ENCODE measurements around the gene PPFIBP2.

The PPFIBP2 gene

DNA sequence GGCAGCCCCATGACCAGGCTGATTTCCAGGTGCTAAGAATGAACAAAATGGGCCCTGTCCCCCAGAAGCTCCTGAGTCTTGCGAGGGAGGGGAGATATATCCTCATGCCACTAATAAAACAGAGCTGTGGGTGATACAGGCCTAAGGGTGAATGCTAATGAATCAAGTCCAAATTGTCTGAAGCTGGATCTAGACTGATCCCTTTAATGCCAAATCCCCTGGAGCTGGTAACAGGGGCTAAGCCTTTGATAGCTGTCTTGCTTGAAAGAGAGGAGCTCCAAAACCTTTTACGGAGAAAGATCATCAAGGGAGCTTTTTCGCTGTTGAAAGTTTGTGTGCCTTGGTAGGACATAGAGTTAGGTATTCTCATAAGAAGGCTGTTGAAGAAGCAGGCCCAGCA, 79.7 kb downstream of the PPFIBP2 start:
- in situ Hi-C loops (cut with HindIII; ENCODE audit: low sequenced_read_pairs) = no loop called here

DNA sequence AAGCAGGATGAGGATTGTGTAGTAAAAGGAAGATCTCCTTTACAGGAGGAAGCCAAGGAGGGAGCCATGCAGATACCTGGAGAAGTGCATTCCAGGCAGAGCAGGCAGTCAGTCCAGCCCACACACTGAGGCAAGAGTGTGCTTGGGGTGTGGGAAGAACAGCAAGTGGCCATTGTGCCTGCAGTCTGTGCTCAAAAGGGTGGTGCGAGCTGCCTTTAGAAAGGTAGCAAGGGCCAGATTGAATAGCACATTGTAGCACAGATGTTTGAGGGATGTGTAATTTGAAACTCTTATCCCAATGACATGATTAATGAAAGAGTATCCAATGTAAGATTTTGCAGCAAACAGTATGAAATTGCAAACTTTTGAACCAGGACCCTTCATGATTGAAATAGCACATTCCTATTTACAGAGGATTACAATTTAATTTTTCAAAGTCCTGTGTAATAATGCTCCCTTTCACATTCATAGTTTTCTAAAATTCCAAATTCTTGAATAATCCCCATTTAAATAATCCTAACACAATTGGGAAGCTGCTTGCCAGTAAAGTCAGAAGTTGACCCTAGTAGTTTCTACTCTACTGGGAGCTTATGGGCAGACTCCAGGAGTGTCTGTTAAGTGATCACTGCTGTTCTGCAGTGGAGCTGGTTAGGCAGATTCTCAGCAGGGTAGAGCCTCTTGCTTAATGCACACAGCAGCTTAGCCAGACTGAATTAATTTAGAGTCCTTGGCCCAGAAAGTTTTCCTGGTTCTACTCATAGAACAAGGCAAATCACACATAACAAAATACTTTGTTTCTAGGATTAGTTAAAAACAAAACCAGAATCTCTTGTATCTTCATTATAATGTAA, 81.4 kb downstream of the PPFIBP2 start:
- in situ Hi-C loops (cut with HindIII; ENCODE audit: low sequenced_read_pairs) = no loop called here

DNA sequence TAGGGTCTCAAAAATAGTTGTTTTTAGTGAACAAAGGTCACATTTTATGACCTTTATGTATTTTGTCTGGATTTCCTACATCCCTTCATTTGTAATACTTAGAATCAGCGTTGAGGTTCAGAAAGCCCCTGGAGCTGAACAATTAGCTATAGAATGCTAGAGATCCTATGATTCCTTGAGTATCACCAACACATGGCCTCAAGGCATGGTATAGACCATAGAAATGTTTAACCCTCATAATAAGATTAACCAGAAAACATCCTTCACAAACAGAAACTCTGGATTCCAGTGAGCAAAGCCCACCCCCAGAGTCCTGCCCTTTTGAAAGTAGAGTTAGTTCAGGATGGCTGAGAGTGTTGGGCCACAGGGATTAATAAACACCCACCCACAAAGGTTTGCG, 82.2 kb downstream of the PPFIBP2 start:
- in situ Hi-C loops (cut with HindIII; ENCODE audit: low sequenced_read_pairs) = no loop called here

DNA sequence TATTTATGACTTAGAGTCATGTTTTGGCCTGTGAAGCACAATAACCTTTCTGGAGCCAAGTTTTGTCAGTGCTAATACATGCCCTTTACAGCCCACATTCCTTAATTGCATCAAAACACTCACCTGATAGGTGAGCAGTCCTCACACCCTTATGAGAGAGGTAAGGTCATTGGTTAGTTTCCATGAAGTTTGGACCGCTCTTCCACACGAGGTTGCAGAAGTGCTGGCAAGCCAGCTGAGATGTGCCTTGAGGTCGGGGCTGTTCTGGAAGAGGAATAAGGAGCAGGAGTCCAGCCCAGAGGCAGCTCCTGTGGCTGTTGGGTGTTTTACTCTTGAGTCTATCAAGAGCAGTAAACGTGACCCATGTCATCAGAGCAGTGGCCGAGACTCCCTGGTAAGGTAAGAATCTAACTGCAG, 83.2 kb downstream of the PPFIBP2 start:
- in situ Hi-C loops (cut with HindIII; ENCODE audit: low sequenced_read_pairs) = no loop called here

DNA sequence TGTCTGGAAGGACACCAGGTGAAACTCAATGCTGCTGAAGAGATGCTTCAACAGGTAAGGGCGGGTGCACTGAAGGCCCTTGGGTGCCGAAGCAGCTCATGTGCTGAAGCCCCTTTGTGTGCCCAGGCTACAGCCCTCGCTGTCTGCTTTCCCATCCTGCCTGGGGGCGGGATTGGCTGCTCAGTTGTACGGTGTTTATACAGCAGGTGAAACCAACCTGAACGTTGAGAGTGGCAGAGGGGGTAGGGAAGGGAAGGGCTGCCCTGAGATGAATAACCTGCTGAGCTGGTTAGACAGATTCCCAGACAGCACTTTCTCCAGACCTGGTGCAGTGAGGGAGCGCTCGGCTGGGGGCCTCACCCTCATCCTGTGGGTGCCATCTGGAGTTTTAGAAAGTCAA, 83.8 kb downstream of the PPFIBP2 start:
- in situ Hi-C loops (cut with HindIII; ENCODE audit: low sequenced_read_pairs) = no loop called here

DNA sequence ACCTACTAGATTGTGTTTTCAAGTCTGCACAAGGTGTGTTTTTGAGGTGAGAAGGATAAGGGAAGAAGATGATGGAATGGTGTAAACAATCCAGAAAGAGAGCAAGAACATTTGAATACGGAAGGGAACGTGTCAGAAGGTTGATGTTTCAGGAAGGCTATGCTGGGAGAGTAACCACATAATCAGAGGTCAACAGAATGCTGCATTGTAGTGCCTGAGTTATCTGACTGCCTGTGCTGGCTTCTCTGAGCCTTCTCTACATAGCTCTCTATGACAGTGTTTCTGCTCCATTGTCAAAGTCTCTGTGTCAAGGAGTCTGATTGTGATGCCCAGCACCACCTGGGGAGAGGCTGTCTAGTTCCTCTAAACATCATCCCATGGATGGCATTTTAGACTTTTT, 85.4 kb downstream of the PPFIBP2 start:
- in situ Hi-C loops (cut with HindIII; ENCODE audit: low sequenced_read_pairs) = no loop called here

DNA sequence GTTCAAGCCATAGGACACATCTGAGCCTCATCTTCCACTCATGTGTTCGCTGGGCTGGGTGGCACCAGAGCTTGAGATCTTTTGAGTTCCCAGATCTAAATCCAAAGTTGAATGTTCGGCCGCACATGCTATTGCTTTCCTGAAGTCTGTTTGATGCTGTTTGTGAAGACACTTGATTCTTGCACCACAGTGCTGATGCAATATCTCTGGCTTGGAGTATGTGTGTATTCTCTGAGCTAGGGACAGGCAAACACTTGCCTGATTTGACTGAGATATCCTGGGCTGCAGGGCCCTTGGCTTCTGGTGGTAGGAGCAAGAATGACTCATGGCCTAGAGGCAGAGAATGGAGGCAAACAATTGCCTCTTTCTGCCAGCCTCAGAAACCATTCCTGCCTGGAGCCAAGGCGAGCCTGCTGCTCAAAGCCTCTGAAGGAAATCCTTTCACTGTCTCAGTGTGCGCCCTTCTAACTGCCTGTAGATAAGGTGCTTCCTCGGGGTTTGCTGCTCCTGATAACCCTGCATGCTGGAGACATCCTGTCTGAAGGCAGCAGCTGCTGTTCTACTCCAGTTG, 86.5 kb downstream of the PPFIBP2 start:
- in situ Hi-C loops (cut with HindIII; ENCODE audit: low sequenced_read_pairs) = no loop called here

DNA sequence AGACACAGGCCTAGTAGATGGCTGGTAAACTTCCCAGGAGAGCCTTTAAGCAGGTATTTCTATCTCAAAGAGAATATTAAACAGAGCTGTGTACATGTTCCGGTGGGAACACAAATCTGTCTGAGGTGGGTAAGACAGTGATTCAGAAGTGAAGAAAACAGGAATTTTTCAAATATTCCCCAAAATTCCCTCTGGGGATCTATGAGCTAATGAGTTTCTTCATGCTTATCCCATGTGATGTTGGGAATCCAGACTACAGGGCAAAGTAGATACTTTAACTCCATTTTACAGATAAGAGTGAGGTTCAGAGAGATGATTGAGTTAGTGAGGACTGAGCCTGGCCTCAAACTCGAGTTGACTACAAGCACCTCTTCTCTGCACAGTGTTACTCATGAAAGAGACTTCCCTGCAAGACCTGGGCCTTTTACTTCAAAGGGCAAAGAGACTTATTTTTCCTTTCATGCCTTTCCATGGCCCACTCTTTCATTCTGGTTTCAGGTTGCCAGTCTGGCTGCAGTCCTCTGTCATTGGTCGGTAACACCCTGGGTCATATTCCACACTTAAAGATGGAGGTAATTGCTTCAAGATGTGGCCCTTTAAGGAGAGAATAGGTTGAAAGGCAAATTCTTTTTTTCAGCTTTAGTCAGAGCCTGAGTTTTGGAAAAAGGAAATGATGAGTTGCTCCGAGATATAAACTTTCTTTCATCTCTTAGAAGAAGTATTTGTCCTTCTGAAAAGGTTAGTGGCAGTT, 89.4 kb downstream of the PPFIBP2 start:
- in situ Hi-C loops (cut with HindIII; ENCODE audit: low sequenced_read_pairs) = no loop called here

DNA sequence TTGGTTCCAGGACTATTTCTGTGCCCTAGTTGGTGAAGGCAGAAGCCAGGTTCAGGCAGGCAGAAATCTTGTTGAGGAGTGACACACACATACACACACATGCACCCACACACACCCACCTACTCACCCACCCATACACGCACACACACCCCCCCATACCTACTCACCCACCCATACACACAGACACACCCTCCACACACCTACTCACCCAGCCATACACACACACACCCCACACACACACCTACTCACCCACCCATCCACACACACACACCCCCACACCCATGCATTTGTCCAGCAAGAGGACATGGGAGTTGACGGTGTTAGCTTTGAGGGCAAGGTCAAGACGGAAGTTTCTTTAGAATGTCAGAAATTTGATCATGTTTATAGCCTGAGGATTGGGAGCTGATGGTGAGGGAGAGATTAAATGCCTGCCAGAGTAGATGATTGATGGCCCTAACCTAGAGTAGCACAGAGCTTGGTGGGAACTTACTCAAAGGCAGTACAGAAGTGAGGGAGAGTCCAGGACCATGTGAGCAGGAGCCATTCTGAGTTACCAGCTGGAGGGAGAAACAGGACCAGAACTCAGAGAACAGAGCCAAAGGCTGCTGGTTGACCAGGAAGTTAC, 90.6 kb downstream of the PPFIBP2 start:
- in situ Hi-C loops (cut with HindIII; ENCODE audit: low sequenced_read_pairs) = no loop called here

DNA sequence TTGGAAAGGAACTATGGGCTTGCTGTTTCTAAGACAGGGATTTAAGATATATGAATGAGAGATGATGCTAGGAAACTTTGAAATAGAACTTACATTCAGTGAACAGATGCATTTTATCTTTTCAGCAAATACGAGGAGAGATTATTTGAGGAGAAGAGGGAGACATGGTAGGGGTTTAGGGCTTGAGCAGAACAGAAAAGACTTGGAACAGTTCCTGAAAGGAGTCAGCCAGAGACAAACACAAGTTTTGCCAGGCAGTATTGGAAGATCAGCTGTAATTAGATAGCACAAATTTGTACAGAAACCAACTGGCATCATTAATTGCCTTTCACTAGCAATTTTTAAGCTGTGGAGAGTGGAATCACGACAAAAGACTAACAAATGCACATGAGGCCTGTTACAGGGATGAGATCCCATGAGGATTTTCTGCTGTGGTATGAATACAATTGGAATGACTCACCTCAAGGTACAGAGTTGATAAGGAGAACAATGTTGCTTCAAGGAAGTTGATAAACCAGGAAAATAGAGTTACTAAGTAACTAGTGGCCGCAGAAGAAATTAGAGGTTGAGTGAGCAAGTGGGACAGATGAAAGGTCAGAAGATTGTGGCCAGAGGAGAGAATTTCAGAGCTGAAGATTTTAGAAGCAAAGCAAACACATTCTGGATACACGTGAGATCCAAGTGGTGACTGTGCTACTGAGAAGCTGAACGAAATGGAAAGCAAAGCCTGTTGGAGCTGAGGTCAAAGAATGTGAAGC, 91.6 kb downstream of the PPFIBP2 start:
- in situ Hi-C loops (cut with HindIII; ENCODE audit: low sequenced_read_pairs) = no loop called here

DNA sequence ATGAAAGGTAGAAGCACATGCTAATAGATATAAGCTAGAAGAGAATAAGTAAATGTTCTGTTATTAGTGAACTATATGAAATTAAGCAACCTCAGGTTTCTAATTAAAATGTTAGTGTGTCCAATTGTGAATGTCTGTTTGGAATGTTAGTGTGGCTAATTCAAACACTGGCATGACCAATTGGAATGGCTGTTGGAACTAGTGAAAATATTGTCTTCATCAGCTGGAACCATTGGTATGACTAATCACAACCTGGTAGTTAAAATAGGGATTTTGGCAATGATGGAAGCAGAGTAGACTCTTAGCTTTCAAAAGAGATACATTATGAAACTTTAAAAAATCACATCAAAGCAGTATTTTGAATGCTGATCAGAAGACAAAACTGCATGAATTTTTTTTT, 92.7 kb downstream of the PPFIBP2 start:
- in situ Hi-C loops (cut with HindIII; ENCODE audit: low sequenced_read_pairs) = no loop called here

DNA sequence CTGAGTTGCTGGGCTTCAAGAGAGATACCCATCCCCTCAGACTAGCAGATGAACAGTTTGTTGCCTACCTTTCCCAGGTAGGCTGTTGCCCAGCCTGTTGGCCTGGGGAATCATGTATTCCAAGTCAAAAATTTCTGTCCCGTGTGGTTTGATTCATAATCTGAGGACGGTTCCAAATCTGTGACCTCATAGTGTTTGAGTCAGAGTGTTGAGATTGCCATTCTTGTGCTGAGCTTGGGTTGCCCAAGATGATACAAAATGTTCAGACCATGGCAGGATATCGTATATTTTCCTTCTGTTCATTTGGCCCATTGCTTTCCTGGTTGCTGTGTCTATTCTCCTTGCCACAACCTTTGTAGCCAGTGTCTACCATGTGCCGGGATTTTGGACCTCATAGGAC, 95.2 kb downstream of the PPFIBP2 start:
- in situ Hi-C loops (cut with HindIII; ENCODE audit: low sequenced_read_pairs) = no loop called here

DNA sequence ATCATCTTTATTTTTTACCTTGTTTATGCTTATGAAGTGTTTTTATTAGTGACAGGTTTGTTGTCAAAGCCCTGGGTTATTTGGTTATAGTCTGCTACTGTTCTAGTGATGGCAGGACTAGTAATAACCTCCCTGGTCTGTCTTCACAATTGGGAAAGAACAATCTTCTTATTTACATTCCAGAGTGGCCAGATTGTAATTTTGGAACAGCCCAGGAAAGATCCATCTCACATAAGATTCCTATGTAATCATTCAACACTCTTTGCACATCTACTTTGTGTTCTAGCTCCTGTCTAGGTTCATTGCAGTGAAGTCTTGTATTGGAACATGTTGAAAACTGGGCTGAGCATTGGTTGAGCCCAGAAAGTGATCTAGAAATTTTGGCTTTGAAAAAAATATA, 95.7 kb downstream of the PPFIBP2 start:
- in situ Hi-C loops (cut with HindIII; ENCODE audit: low sequenced_read_pairs) = no loop called here

DNA sequence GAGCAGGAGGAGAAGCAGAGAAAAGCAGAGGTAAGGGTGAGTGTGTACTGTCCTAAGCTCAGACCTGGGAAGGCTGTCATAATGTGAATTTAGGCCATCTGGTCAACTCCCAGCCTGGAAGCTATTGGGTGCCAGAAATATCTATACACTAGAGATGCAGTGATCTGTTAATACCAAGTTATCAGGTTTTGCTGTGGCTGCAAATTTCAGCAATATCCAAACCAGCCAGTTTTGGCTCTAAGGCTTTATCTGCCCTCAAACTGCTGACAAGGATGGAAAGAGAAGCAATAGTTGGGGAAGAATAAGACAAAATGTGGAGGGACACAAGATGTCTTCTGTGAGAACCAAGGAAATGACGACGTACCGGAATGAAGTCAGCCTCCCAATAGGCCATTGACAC, 96.6 kb downstream of the PPFIBP2 start:
- in situ Hi-C loops (cut with HindIII; ENCODE audit: low sequenced_read_pairs) = no loop called here

DNA sequence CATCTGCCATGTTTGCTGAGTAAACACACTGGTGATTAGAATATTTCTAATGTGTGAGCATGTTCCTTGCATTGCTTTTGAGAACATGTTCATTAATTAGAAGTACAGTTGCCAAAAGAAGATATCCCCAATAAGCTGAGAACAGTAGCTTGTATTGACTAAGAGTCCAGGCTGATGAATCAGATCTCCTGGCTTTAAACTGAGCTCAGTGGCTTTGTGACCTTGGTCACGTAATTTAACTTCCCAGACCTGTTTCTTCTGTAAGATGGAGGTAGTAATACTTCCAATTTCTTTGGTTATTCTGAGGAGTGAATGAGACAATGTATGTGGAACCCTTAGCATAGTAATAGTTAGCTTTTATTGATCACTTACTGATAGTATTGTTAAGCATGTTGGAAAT, 97.6 kb downstream of the PPFIBP2 start:
- in situ Hi-C loops (cut with HindIII; ENCODE audit: low sequenced_read_pairs) = no loop called here

DNA sequence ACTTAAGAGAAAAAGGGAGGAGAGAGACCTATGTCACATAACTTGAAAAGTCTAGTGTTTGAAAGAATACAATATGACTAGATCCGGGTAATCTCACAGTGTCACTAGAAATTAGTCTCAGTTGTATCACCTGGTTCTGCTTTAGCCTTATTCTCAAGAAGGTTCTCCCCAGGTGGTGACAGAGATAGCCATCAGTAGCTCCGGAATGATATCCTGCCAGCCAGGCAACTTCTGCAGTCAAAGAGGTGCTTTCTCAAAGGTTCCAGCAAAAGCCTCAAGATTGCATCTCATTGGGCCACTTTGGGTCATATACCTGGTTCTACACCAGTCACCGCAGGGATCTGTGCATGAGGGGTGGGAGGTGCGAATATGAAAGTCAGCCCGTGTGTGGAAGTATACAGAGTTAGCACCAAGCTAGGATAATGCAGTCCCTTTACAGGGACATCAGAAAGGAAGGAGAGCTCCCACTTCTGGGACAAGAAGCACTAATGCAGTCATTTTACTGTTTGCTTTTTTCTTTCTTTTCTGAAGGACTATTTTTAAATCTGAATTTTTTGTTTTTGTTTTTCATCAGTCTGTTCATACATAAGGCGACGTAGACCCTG, 98.4 kb downstream of the PPFIBP2 start:
- in situ Hi-C loops (cut with HindIII; ENCODE audit: low sequenced_read_pairs) = no loop called here

DNA sequence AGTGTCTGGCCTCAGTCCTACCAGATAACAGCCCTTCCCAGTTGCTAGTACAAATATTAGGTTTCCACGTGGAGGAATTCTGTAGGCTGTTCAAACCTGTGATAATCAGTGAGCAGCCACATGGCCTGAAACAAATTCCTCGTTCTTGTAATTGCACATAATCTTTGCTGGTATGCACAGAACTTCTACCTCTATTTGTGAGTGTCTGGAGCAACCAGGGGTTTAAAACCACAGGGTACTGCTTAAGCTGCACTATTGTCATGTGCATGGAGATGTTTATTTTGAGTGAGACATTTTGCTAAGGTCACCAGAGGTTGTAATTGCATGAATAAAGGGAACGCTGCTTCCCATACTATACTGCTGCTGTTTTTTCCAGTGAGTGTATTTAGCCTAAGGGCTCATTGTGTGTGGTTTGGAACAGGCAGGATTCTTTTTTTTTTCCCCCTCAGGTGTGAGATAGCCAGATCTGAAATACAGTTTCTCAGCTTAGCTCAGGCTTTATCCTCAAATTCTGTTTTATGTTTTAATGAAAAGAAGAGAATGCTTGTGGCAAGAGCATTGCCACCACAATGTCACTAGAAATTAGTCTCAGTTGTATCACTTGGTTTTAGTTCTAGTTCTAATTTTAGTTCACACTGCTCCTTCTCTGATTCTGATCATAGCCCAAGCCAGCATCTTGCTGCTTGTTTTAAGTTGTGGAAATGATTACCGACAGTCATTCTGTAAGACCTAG, 99.0 kb downstream of the PPFIBP2 start:
- in situ Hi-C loops (cut with HindIII; ENCODE audit: low sequenced_read_pairs) = no loop called here

DNA sequence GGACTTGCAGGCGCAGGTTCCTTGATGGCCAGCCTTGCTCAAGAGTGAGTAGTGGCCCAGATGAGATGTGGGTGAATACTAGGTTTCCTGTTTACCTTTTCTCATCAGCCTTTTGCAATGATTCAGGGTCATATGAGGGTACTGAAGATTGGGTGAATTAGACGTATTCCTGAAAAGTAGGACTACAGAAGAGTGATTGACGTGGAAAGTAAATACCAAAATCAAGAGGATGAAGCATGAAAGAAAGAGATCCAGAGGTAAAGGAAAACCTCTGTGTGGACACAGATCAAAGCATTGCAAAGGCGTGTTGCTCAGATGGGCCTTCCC, 99.6 kb downstream of the PPFIBP2 start:
- in situ Hi-C loops (cut with HindIII; ENCODE audit: low sequenced_read_pairs) = no loop called here

DNA sequence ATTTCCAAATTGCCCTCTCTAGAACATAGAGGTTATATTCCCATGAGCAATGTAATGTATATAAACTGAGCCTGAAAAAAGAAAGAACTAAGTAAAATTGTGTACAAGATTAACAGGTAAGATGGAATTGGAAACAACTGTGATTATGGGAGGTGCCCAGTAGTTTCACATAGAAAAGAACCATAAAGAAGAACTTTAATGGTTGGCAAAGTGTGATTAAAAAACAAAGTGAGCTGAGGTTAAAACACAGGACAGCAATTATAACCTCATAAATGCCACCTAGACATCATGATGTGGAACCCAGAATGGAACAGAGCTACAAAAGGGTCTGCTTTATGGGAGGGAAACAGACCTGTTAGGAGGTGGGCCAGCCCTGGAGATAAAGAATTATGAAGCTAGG, 100.9 kb downstream of the PPFIBP2 start:
- in situ Hi-C loops (cut with HindIII; ENCODE audit: low sequenced_read_pairs) = no loop called here

DNA sequence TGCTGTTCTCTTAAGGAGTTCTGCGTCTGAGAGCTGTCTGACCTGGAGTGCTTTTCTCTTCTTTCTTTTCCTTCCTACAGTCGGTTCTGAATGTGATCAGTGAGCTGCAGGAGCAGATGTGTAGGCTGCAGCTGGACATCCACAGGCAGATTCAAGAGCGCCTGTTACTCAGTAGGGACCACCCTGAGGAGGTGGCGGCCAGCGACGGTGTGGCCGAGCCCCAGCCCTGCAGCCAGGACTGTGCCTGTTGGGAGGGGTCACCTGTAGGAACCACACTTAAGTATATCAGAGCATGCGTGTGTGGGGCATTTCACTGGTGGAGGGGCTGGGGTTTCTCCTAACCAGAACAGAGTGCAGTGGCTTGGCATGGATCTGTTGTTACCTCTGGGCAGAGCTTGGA, 103.2 kb downstream of the PPFIBP2 start:
- in situ Hi-C loops (cut with HindIII; ENCODE audit: low sequenced_read_pairs) = no loop called here
